Measurements from ENCODE around the gene SLC9C2. TPM values are rescaled to one million over a fixed set of nuclear protein-coding genes. Genes with fewer than 3 reads are reported as not detected.

Gene SLC9C2
- total RNA-seq, 3 donors from 2014 or later, result not detected

DNA sequence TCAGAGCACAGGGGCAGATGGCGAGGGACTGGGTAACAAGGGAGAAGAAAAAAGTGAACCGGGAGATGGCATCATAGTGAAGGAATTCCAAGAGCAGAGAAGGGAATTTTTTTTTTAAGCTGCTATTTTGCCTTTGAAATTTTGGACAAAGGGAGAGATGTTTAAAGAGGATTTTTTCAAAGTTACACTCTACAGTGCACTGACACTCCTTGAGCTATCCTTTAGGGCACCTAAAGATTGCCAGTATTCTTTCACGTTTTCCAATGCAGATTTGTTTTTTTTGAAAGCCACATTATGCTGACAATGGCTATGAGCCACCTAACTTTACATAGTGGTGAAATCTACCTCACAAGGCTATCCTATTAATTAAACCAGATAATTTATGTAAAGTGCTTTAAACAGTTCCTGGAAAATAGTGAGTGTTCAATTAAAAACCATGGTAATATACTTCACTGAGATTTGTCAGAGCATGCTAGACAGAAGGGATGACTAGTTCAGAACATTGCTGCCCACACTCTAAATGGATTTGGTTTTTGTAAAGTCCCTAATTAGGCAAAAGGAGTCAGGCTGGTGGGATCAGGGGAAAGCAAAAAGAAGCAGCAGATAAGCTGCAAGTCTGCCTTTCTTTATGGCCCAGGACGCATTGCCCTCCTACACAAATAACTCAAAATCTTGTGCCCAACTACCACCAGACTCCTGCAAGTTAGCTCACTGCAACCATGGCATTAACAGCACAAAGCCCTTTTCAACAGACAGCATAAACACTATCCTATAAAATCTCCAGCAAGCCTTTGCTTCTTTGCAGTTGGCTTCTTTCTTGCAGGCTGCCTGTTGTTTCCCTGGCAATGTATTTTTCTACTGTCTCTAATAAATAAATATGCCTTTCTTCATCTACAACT lies 71.8 kb downstream of the SLC9C2 start:
- no peaks in the 10 kb centered on the region for H3K27me3 ChIP-seq
- H3K4me3 ChIP-seq, result no peak overlapping the region
- DNase-seq (ENCODE audit: low spot score in 2 of 2), result no peak
- no peaks in the 10 kb centered on the region for H3K9me3 ChIP-seq
- no peaks in the 10 kb centered on the region for H3K36me3 ChIP-seq
- no peak overlapping the region for H3K27ac ChIP-seq
- no peak for TF ChIP-seq POLR2AphosphoS5 (IDR thresholded peaks at IDR 0.05)
- no peaks in the 10 kb centered on the region for H3K4me1 ChIP-seq
- intact Hi-C loops (cut with DNase I; ENCODE audit: low total_unique reads), result no loop called here

DNA sequence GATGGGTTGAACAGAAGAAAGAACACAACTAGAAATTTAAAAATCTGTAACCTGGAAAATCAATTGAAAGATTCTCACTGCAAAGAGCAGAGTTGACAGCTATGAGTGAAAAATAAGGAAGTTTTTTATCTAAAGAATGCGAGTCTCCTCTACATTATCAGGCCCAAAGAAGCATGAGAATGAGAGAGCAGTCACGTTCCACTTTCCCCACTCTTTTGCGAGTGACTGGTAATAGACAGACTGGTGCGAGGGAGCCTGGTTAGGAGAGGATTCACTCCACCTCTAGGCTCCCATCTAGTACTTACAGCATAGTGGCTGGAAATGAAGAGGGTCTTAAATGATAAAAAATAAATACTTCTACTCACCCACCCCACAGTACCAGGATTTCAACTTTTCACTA lies 73.8 kb downstream of the SLC9C2 start:
- no peaks in the 10 kb centered on the region for H3K4me1 ChIP-seq
- TF ChIP-seq, protein P1, sequence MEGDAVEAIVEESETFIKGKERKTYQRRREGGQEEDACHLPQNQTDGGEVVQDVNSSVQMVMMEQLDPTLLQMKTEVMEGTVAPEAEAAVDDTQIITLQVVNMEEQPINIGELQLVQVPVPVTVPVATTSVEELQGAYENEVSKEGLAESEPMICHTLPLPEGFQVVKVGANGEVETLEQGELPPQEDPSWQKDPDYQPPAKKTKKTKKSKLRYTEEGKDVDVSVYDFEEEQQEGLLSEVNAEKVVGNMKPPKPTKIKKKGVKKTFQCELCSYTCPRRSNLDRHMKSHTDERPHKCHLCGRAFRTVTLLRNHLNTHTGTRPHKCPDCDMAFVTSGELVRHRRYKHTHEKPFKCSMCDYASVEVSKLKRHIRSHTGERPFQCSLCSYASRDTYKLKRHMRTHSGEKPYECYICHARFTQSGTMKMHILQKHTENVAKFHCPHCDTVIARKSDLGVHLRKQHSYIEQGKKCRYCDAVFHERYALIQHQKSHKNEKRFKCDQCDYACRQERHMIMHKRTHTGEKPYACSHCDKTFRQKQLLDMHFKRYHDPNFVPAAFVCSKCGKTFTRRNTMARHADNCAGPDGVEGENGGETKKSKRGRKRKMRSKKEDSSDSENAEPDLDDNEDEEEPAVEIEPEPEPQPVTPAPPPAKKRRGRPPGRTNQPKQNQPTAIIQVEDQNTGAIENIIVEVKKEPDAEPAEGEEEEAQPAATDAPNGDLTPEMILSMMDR (IDR thresholded peaks at IDR 0.05), result no peak
- TF ChIP-seq POLR2A (IDR thresholded peaks at IDR 0.05), result no peak
- H3K36me3 ChIP-seq, result no peaks in the 10 kb centered on the region
- no peaks in the 10 kb centered on the region for H3K27me3 ChIP-seq
- no peak for DNase-seq (ENCODE audit: low spot score in 2 of 2)
- no peak overlapping the region for H3K27ac ChIP-seq
- H3K4me3 ChIP-seq, result no peak overlapping the region
- H3K9me3 ChIP-seq, result no peaks in the 10 kb centered on the region
- intact Hi-C loops (cut with DNase I; ENCODE audit: low total_unique reads), result no loop called here

DNA sequence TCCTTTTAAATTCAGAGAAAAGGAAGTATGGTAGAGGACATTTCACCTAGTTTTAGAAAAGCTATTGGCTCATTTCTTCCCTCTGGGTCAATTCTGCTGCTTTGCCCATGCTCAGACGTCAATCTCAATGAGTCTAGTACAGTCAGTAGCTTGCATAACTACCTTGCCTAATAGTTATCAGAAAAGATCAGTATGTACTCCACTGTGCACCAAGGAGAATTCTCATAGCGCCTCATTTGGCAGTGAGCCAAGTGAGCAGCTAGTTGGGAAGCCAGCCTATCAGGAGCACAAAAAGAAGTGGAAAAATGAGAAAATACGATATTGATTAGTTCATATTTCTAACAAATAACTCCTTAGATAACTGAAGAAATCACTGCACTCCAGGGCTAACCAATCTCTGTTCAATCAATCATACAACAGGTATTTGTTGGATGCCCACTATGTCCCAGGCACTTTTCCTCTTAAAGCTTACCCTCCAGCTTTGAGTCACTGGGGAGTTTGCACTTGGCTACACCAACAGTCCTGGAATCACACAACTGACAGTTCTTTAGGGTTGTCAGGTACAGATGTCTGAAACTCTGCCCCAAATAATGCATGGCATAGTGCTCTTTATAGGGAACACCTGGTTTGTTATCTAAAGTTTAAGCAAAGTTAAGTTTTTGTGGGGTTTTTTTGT lies 75.6 kb downstream of the SLC9C2 start:
- no peaks in the 10 kb centered on the region for H3K4me1 ChIP-seq
- intact Hi-C loops (cut with DNase I; ENCODE audit: low total_unique reads), result no loop called here
- H3K36me3 ChIP-seq, result no peaks in the 10 kb centered on the region
- no peaks in the 10 kb centered on the region for H3K27me3 ChIP-seq
- no peaks in the 10 kb centered on the region for H3K9me3 ChIP-seq
- H3K27ac ChIP-seq, result no peak overlapping the region
- DNase-seq (ENCODE audit: low spot score in 2 of 2), result no peak
- no peak overlapping the region for H3K4me3 ChIP-seq
- TF ChIP-seq POLR2AphosphoS5 (IDR thresholded peaks at IDR 0.05), result no peak
- TF ChIP-seq, protein P1 (IDR thresholded peaks at IDR 0.05), result no peak
- TF ChIP-seq POLR2A (IDR thresholded peaks at IDR 0.05), result no peak

DNA sequence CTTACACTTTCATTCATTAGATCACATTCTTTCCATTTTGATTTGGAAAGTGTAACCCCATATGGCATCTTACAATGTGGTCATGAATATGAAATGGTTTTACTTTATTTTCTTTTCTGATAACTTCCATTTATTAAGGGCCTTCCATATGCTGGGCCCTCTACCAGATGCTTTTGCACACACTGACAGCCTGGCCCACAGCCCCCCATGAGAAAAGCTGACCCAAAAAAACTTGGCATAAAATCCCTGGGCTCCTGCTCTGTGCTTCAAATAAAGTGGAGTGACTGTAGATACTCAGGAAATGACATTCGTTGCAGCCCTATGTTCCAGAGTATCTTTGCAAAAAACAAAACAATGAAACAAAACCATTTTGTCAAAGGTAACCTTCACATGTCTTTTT lies 76.9 kb downstream of the SLC9C2 start:
- Histone ChIP-seq H3K27ac (no peak overlapping the region), H3K36me3 (no peaks in the 10 kb centered on the region), H3K27me3 (no peaks in the 10 kb centered on the region), H3K9me3 (no peaks in the 10 kb centered on the region), H3K4me1 (no peaks in the 10 kb centered on the region), H3K4me3 (no peak overlapping the region)
- intact Hi-C loops (cut with DNase I; ENCODE audit: low total_unique reads), result no loop called here
- no peak for TF ChIP-seq POLR2AphosphoS5 (IDR thresholded peaks at IDR 0.05)
- TF ChIP-seq, protein P1 (IDR thresholded peaks at IDR 0.05), result no peak
- no peak for DNase-seq (ENCODE audit: low spot score in 2 of 2)

DNA sequence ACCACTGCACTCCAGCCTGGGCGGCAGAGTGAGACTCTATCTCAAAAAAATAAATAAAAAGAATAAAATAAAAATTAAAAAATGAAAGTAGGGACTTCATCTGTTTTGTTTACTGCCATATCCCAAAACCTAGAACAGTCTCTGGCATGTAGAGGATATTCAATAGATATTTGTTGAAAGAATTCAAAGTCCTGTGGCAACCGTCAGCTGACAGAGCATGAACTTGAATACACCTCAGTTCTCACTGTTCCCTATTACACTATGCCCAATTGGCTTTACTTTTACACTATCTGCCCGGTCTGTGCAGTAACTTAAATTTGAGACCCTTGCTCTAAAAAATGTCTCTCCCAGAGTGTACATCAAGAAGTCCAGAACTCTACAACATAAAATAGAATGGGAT lies 79.5 kb downstream of the SLC9C2 start:
- DNase-seq (ENCODE audit: low spot score in 2 of 2), result no peak
- Histone ChIP-seq H3K9me3 (no peaks in the 10 kb centered on the region), H3K4me3 (no peak overlapping the region), H3K27me3 (no peaks in the 10 kb centered on the region), H3K27ac (no peak overlapping the region), H3K4me1 (no peaks in the 10 kb centered on the region), H3K36me3 (no peaks in the 10 kb centered on the region)
- TF ChIP-seq POLR2AphosphoS5 (IDR thresholded peaks at IDR 0.05), result no peak
- TF ChIP-seq, protein P1 (IDR thresholded peaks at IDR 0.05), result no peak
- TF ChIP-seq POLR2A (IDR thresholded peaks at IDR 0.05), result no peak
- intact Hi-C loops (cut with DNase I; ENCODE audit: low total_unique reads), result no loop called here
